Skin epidermis (tissue), 12 donors: ENCODE measurements around the gene SCUBE1.

ENCODE experiments used
- H3K27ac ChIP-seq, 21 experiments: fragments of 200-600 bp; sonication (generic) in 11 of 21; one replicate each; pipeline ENCODE4 v1.5.0; 2020; ENCODE audit warnings: mild to moderate bottlenecking in 3 of 21, inconsistent platforms in 2 of 21, moderate library complexity in 2 of 21
- H3K4me3 ChIP-seq, 7 experiments: fragments of 200-600 bp; sonication (generic) in 2 of 7; one replicate each; pipeline ENCODE4 v1.5.0; 2020; ENCODE audit warnings: inconsistent platforms in 2 of 7, mild to moderate bottlenecking in 2 of 7, moderate library complexity in 1 of 7

SCUBE1 gene

GRCh38 chr22:43188829-43189545 lies 154.2 kb downstream of the SCUBE1 start:
- Histone ChIP-seq H3K4me3 (no peak overlapping the region), H3K27ac (peak overlapping the region in 1 of 21 experiments; percentile 37)

- peak overlapping the region; percentile 55 to 95 (median 88) for H3K27ac ChIP-seq
- H3K4me3 ChIP-seq: peak overlapping the region; percentile 15 to 76 (median 38)
Measured at GRCh38 chr22:43187171-43188099, 155.7 kb downstream of the SCUBE1 start.

GRCh38 chr22:43186272-43187170 lies 156.7 kb downstream of the SCUBE1 start, which contains the start of gene TTLL12:
TTLL12 (minus strand) TSS chr22:43187134; CDS start chr22:43187069, 65 bp downstream.
- H3K27ac ChIP-seq: peak within 1 kb of the TSS; percentile 62 to 95 (median 91)
- peak within 1 kb of the TSS; percentile 69 to 84 (median 76) for H3K4me3 ChIP-seq

- Histone ChIP-seq H3K4me3 (peak overlapping the region; percentile 69 to 84 (median 76)), H3K27ac (peak overlapping the region in 12 of 21 experiments; percentile 22 to 94 (median 89))
Measured at GRCh38 chr22:43185860-43186261, 157.3 kb downstream of the SCUBE1 start.

- Histone ChIP-seq H3K27ac (peak overlapping the region in 2 of 21 experiments; percentile 16 to 36), H3K4me3 (no peak overlapping the region)
Measured at GRCh38 chr22:43183496-43184277, 159.5 kb downstream of the SCUBE1 start.

GRCh38 chr22:43182726-43183125 lies 160.4 kb downstream of the SCUBE1 start:
- H3K27ac ChIP-seq: no peak overlapping the region
- no peak overlapping the region for H3K4me3 ChIP-seq

- no peak overlapping the region for H3K4me3 ChIP-seq
- H3K27ac ChIP-seq: no peak overlapping the region
Measured at GRCh38 chr22:43182118-43182517, 161.1 kb downstream of the SCUBE1 start.

- H3K27ac ChIP-seq: no peak overlapping the region
- no peak overlapping the region for H3K4me3 ChIP-seq
Measured at GRCh38 chr22:43181321-43182076, 161.7 kb downstream of the SCUBE1 start.

- H3K4me3 ChIP-seq: no peak overlapping the region
- no peak overlapping the region for H3K27ac ChIP-seq
Measured at GRCh38 chr22:43180670-43181069, 162.5 kb downstream of the SCUBE1 start.

- Histone ChIP-seq H3K27ac (no peak overlapping the region), H3K4me3 (no peak overlapping the region)
Measured at GRCh38 chr22:43179911-43180195, 163.3 kb downstream of the SCUBE1 start.

GRCh38 chr22:43179146-43179910 lies 163.8 kb downstream of the SCUBE1 start:
- Histone ChIP-seq H3K4me3 (no peak overlapping the region), H3K27ac (no peak overlapping the region)

- H3K27ac ChIP-seq: no peak overlapping the region
- no peak overlapping the region for H3K4me3 ChIP-seq
Measured at GRCh38 chr22:43177479-43177878, 165.7 kb downstream of the SCUBE1 start.

- H3K4me3 ChIP-seq: no peak overlapping the region
- H3K27ac ChIP-seq: no peak overlapping the region
Measured at GRCh38 chr22:43176090-43176489, 167.1 kb downstream of the SCUBE1 start.

- H3K27ac ChIP-seq: peak overlapping the region in 5 of 21 experiments; percentile 9 to 55 (median 43)
- no peak overlapping the region for H3K4me3 ChIP-seq
Measured at GRCh38 chr22:43174941-43175531, 168.1 kb downstream of the SCUBE1 start.

- Histone ChIP-seq H3K4me3 (no peak overlapping the region), H3K27ac (peak overlapping the region in 3 of 21 experiments; percentile 9 to 46 (median 42))
Measured at GRCh38 chr22:43173976-43174720, 169.0 kb downstream of the SCUBE1 start.

GRCh38 chr22:43173566-43173965 lies 169.6 kb downstream of the SCUBE1 start:
- no peak overlapping the region for H3K4me3 ChIP-seq
- no peak overlapping the region for H3K27ac ChIP-seq
